CD4-positive, alpha-beta memory T cell (primary cell): ENCODE data around the gene CASKIN2. TPM values are rescaled to one million over a fixed set of nuclear protein-coding genes. Genes with fewer than 3 reads are reported as not detected.
A peak's percentile ranks its signal among the peaks of the same experiment; 100 is the strongest.

Experiments used
- CTCF ChIA-PET: fragments of 350-600 bp; sonication (Branson Sonifier 250); formaldehyde crosslinking; loops from one replicate; lab custom pipeline; 2021; ENCODE audit warnings: inconsistent platforms; ENCODE audit not compliant: partially characterized antibody; lab: Charles Lee
- POLR2A ChIA-PET: fragments of 350-600 bp; sonication (Branson Sonifier 250); formaldehyde crosslinking; loops from one replicate; lab custom pipeline; 2021; ENCODE audit not compliant: partially characterized antibody; lab: Charles Lee
- DNase-seq, 5 donors: peaks; one replicate each; pipeline versions ENCODE4 v3.0.0 to v3.0.0-alpha.2; 2020 to 2022; ENCODE audit warnings: mixed read lengths in 1 of 5
- H3K27ac ChIP-seq: one replicate; pipeline ENCODE4 v1.7.0; 2013; ENCODE audit warnings: low read depth, low read length
- H3K27me3 ChIP-seq: 2 replicates; pipeline ENCODE4 v1.7.0; 2013; ENCODE audit warnings: mild to moderate bottlenecking, low read length, moderate library complexity; ENCODE audit not compliant: insufficient read depth
- H3K36me3 ChIP-seq: 2 replicates; pipeline ENCODE4 v1.7.0; 2013; ENCODE audit warnings: mild to moderate bottlenecking, low read length, moderate library complexity; ENCODE audit not compliant: insufficient read depth
- H3K4me1 ChIP-seq: 2 replicates; pipeline ENCODE4 v1.7.0; 2013; ENCODE audit warnings: mild to moderate bottlenecking, low read length, moderate library complexity; ENCODE audit not compliant: insufficient read depth
- H3K4me3 ChIP-seq, 2 donors: one replicate each; pipeline ENCODE4 v1.7.0; 2013; ENCODE audit warnings: low read length in 2 of 2, mild to moderate bottlenecking in 1 of 2
- H3K9me3 ChIP-seq, 2 donors: one replicate each; pipeline ENCODE4 v1.7.0; 2013; ENCODE audit warnings: low read length in 2 of 2, control low read depth in 1 of 2; ENCODE audit not compliant: control insufficient read depth in 1 of 2
- H3K27ac Mint-ChIP-seq, 7 donors: one replicate each; pipeline ENCODE4 v1.8.0; 2020 to 2021; ENCODE audit warnings: mixed read lengths in 7 of 7, mild to moderate bottlenecking in 6 of 7, inconsistent platforms in 3 of 7, moderate library complexity in 3 of 7
- H3K27me3 Mint-ChIP-seq, 2 donors: one replicate each; pipeline ENCODE4 v1.8.0; 2020 to 2021; ENCODE audit warnings: mixed read lengths in 2 of 2
- H3K36me3 Mint-ChIP-seq, 2 donors: one replicate each; pipeline ENCODE4 v1.8.0; 2020 to 2021; ENCODE audit warnings: mixed read lengths in 2 of 2, inconsistent platforms in 1 of 2, mild to moderate bottlenecking in 1 of 2
- H3K4me1 Mint-ChIP-seq, 4 donors: one replicate each; pipeline ENCODE4 v1.8.0; 2020 to 2021; ENCODE audit warnings: mixed read lengths in 4 of 4, mild to moderate bottlenecking in 1 of 4
- H3K4me3 Mint-ChIP-seq, 8 donors: one replicate each; pipeline ENCODE4 v1.8.0; 2020 to 2021; ENCODE audit warnings: mixed read lengths in 8 of 8, mild to moderate bottlenecking in 7 of 8, moderate library complexity in 6 of 8, inconsistent platforms in 3 of 8
- H3K9me3 Mint-ChIP-seq, 8 donors: one replicate each; pipeline ENCODE4 v1.8.0; 2020 to 2021; ENCODE audit warnings: mixed read lengths in 8 of 8, mild to moderate bottlenecking in 5 of 8, inconsistent platforms in 3 of 8, moderate library complexity in 1 of 8
- intact Hi-C: fragments of 100-400 bp; cut with micrococcal nuclease; formaldehyde crosslinking; loops from one replicate; pipeline ENCODE4 v1.15.1; 2023
- polyA plus RNA-seq, 2 donors: library from polyadenylated mRNA; unstranded; fragments of 300-500 nt; fragmentation: Illumina TruSeq; gene quantifications; one replicate each; pipeline ENCODE4 v1.2.3, GENCODE V29; 2021
- total RNA-seq, 2 experiments: library from RNA; stranded (reverse); gene quantifications; one replicate each; pipeline ENCODE4 v1.2.3, GENCODE V29; 2021

The CASKIN2 gene
- total and polyA plus RNA-seq, 4 experiments from 2014 or later: 0.32 to 0.53 TPM; not detected in 2

DNA sequence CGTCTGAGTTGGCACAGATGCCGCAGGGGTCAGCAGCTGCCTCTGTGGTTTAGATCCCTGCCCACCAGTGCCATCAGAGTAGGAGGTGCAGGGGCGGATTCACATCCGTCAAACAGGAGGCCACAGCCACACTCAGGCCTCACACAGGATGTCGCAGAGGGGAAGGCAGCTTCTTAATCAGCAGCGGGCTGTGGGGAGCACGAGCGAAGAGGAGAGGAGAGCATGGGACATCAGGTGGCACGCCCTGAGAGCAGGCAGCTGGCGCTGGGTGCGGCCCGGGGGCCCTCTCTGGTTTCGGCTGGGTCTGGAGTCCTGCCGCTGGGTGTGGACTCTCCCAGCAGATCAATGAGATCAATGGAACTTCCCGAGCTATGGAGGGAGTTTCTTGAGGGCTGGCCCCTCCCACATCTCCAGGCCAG lies 19.8 kb upstream of the CASKIN2 start:
- H3K27ac Mint-ChIP-seq: peak overlapping the region; percentile 84 to 96 (median 94)
- H3K4me1 Mint-ChIP-seq: peaks cover 11 to 34% (median 21%) of the 10 kb centered on the region in 4 donors
- H3K27me3 ChIP-seq: no peaks in the 10 kb centered on the region
- H3K27me3 Mint-ChIP-seq: no peaks in the 10 kb centered on the region
- POLR2A ChIA-PET: interaction anchor here (0.6 to 2.7 kb wide), 12 partner anchors 8 to 477 kb away, joined by 3 to 27 read pairs (median 5); partner anchors contain the start of genes LLGL2, RECQL5, SAP30BP and SLC25A19
- H3K4me3 ChIP-seq: peak overlapping the region in 1 of 2 donors; percentile 7
- peak overlapping the region; percentile 48 to 82 (median 73) for H3K4me3 Mint-ChIP-seq
- H3K36me3 Mint-ChIP-seq: peaks cover 3 to 6% of the 10 kb centered on the region in 2 donors
- CTCF ChIA-PET: interaction anchor here (0.5 to 2.4 kb wide), 11 partner anchors 10 to 191 kb away, joined by 3 to 11 read pairs (median 4); partner anchors contain the start of genes LLGL2 and TSEN54
- no peaks in the 10 kb centered on the region for H3K9me3 Mint-ChIP-seq
- peaks cover 25% of the 10 kb centered on the region for H3K4me1 ChIP-seq
- peak; percentile 48 to 69 (median 59) for DNase-seq
- H3K9me3 ChIP-seq: no peaks in the 10 kb centered on the region
- intact Hi-C loops: no loop called here
- H3K36me3 ChIP-seq: no peaks in the 10 kb centered on the region
- H3K27ac ChIP-seq: peak overlapping the region; percentile 53

DNA sequence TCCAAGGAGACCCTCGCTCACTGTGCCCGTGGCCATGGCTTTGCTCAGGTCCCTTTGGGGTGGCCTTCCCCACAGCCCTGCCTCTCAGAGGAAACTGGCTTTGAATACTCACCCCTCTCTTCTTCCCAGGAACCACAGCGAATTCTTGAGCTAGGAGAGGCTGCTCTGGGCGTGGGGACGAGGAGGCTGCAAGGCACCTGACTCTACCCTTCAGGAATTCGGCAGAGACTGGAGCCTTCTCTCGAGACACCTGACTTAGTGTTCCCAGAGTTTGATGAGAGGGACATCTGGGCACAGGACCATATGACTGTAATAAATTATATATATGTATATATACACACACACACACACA lies 16.4 kb upstream of the CASKIN2 start:
- intact Hi-C loops: no loop called here
- POLR2A ChIA-PET: interaction anchor here (1.0 to 1.7 kb wide), 2 partner anchors 15 kb away, joined by 3 to 5 read pairs; partner anchors contain the start of gene TSEN54
- no peaks in the 10 kb centered on the region for H3K27me3 Mint-ChIP-seq
- H3K4me3 Mint-ChIP-seq: no peak overlapping the region
- CTCF ChIA-PET: interaction anchor here (0.6 kb wide), 2 partner anchors 41 kb away, joined by 3 read pairs; no protein-coding TSS in a partner anchor
- peaks cover 13 to 35% (median 25%) of the 10 kb centered on the region in 4 donors for H3K4me1 Mint-ChIP-seq
- H3K9me3 ChIP-seq: no peaks in the 10 kb centered on the region
- H3K36me3 Mint-ChIP-seq: peaks cover 0 to 6% of the 10 kb centered on the region in 2 donors
- H3K36me3 ChIP-seq: no peaks in the 10 kb centered on the region
- no peak overlapping the region for H3K4me3 ChIP-seq
- DNase-seq: no peak
- H3K27ac ChIP-seq: no peak overlapping the region
- peak overlapping the region in 1 of 7 donors; percentile 31 for H3K27ac Mint-ChIP-seq
- no peaks in the 10 kb centered on the region for H3K27me3 ChIP-seq
- H3K4me1 ChIP-seq: peaks cover 31% of the 10 kb centered on the region
- no peaks in the 10 kb centered on the region for H3K9me3 Mint-ChIP-seq

DNA sequence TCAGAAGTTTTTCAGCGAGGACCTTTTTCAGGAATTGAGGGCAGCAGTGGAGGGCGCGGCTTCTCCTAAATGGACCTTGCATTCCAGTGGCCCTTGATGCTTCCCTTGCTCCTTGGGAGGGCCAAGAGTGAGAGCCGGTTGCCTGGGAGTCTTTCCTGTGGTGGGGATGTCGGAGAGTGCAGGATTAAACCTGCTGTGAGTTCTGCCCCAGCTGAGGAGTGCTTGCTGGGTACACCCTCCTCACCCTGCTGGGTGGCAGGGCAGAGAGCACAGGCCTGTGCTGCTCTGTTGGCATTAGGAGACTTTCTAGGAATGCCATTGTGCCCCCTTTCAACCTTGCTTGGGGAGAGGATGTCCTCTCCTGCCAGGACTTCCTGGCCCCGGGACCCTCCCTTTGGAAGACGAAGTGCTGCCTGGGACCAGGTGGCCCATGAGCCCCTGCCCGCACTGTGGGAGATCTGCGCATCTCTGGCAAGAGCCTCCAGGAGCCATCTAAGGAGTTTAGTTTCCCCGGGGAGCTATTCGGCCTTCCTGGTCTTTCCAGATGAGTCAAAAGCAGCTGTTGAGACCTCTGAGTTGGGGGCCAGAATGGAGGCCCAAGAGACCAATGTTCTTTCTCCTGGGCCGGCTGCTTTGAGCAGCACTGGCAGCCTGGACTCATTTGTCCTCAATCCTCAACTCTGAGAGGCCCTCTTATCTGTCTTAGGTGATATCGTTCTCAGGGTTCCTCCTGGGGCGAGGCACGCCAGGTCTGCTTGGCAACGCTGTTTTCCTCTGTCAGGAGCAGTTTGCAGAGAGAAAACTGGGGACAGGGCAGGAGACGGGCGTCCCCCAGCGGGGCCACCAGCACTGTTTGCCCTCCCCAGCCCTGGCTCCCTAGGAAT lies 15.7 kb upstream of the CASKIN2 start:
- ChIA-PET POLR2A (interaction anchor here (1.7 kb wide), 1 partner anchor 15 kb away, joined by 5 read pairs; the partner anchor contains the start of gene TSEN54), CTCF (interaction anchor here (1.0 kb wide), 1 partner anchor 20 kb away, joined by 3 read pairs; no protein-coding TSS in a partner anchor)
- Histone ChIP-seq H3K9me3 (no peaks in the 10 kb centered on the region), H3K36me3 (no peaks in the 10 kb centered on the region), H3K4me3 (no peak overlapping the region), H3K27ac (no peak overlapping the region), H3K27me3 (no peaks in the 10 kb centered on the region), H3K4me1 (peaks cover 34% of the 10 kb centered on the region)
- Mint-ChIP-seq H3K4me3 (no peak overlapping the region), H3K9me3 (no peaks in the 10 kb centered on the region), H3K27ac (no peak overlapping the region), H3K36me3 (peaks cover 0 to 9% of the 10 kb centered on the region in 2 donors), H3K27me3 (no peaks in the 10 kb centered on the region), H3K4me1 (peaks cover 18 to 40% (median 29%) of the 10 kb centered on the region in 4 donors)
- intact Hi-C loops: no loop called here
- no peak for DNase-seq

DNA sequence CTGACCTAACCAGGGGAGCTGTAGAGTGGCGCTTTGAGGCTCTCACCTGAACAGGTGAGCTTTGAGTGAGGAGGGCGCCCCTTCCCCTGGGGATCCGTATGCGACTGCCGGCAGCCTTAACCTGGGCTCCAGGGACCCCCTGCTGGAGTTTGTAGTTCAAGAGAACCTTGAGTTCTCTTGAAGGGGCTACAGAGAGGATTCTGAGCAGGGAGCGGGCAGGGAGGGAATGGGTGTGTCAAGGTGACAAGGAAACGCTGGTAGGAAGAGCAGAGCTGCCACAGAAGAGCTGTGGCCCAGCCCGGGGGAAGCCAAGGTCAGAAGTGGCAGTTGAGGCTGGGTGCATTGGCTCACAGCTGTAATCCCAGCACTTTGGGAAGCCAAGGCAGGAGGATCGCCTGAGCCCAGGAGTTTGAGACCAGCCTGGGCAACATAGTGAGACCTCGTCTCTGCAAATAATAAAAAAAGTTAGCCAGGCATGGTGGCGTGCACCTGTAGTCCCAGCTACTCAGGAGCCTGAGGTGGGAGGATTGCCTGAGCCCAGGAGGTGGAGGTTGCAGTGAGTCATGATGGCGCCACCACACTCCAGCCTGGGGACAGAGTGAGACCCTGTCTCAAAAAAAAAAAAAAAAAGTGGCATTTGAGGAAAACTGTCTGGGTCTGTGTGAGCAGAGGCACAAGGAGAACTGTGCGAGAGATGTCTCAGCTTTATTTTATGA lies 11.4 kb upstream of the CASKIN2 start:
- no peak for DNase-seq
- Mint-ChIP-seq H3K27me3 (no peaks in the 10 kb centered on the region), H3K9me3 (no peaks in the 10 kb centered on the region), H3K4me1 (peaks cover 8 to 17% (median 12%) of the 10 kb centered on the region in 4 donors), H3K27ac (peak overlapping the region in 4 of 7 donors; percentile 47 to 74 (median 60)), H3K36me3 (peaks cover 6 to 15% of the 10 kb centered on the region in 2 donors), H3K4me3 (peak overlapping the region; percentile 77 to 87 (median 82))
- H3K4me1 ChIP-seq: peaks cover 24% of the 10 kb centered on the region
- no peaks in the 10 kb centered on the region for H3K27me3 ChIP-seq
- peak overlapping the region; percentile 36 to 62 for H3K4me3 ChIP-seq
- no peak overlapping the region for H3K27ac ChIP-seq
- POLR2A ChIA-PET: interaction anchor here (0.5 to 3.8 kb wide), 6 partner anchors 8 to 899 kb away, joined by 3 to 72 read pairs (median 4); partner anchors contain the start of genes TMEM94 and TSEN54
- CTCF ChIA-PET: interaction anchor here (0.9 to 3.1 kb wide), 3 partner anchors 10 to 101 kb away, joined by 3 to 24 read pairs (median 3); partner anchors contain the start of gene TSEN54
- H3K9me3 ChIP-seq: no peaks in the 10 kb centered on the region
- peaks cover 11% of the 10 kb centered on the region for H3K36me3 ChIP-seq
- intact Hi-C loops: no loop called here

DNA sequence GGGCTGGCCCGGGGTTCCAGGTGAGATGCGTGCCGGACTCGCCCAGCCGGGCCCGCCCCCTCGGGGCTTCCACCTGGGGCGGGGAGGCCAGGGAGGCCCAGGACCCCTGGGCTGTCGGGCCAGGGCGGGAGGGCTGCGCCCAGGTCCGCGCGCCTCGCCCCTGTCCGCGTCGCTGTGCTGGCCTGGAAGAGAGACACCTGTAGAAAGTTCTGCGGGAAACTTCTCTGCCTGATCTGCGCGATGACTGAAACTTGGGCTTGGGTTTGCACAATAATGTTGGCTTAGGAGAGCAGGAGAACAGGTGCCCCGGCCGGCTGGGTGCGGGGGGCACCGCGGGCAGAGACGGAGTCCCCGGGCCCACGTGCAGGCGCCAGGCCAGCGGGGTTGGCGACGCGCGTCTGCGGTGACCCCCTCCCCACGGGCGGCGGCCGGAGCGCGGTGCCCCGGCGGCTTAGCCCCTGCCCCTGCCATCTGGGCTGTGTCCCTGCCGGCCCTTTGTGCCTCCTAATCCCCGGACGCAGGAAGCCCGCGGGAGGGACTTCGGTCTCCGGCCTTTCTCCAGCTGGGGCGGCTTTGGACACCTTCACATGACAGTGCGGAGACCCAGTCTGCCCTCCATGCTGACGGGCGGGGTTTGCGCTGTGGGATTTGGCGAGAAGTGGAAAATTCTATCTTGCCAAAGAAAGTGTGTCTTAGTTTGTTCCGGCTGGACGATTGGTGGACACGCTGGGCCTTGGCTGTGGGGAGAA lies 10.6 kb upstream of the CASKIN2 start:
- H3K4me3 ChIP-seq: peak overlapping the region; percentile 36 to 62
- Mint-ChIP-seq H3K4me3 (peak overlapping the region; percentile 82 to 87 (median 84)), H3K27me3 (no peaks in the 10 kb centered on the region), H3K27ac (peak overlapping the region in 5 of 7 donors; percentile 47 to 74 (median 61)), H3K36me3 (peaks cover 6 to 18% of the 10 kb centered on the region in 2 donors), H3K4me1 (peaks cover 8 to 17% (median 12%) of the 10 kb centered on the region in 4 donors), H3K9me3 (no peaks in the 10 kb centered on the region)
- ChIA-PET CTCF (interaction anchor here (0.6 to 3.1 kb wide), 8 partner anchors 9 to 147 kb away, joined by 3 to 24 read pairs (median 4); partner anchors contain the start of gene TSEN54), POLR2A (interaction anchor here (0.6 to 3.8 kb wide), 14 partner anchors 9 to 259 kb away, joined by 3 to 72 read pairs (median 8); partner anchors contain the start of genes GRB2, SLC25A19, TMEM94 and TSEN54)
- intact Hi-C loops: loop anchor here (1.0 to 2.0 kb wide), 5 partner anchors 10 to 121 kb away; partner anchors contain the start of genes GRB2 and TSEN54
- peak overlapping the region; percentile 46 for H3K27ac ChIP-seq
- peaks cover 17% of the 10 kb centered on the region for H3K36me3 ChIP-seq
- no peaks in the 10 kb centered on the region for H3K27me3 ChIP-seq
- H3K4me1 ChIP-seq: peaks cover 24% of the 10 kb centered on the region
- DNase-seq: peak in 1 of 5 donors; percentile 56
- H3K9me3 ChIP-seq: no peaks in the 10 kb centered on the region
